OCI-LY7 (cell line): Measurements from ENCODE around the gene IL21R.

Experiments used
- CTCF ChIP-seq: fragments of 200-600 bp; sonication (generic); conservative IDR thresholded peaks from 2 replicates; pipeline ENCODE4 v1.5.1; 2014; ENCODE audit warnings: mild to moderate bottlenecking, antibody characterized with exemption, low read length, moderate library complexity, mixed read lengths
- EZH2phosphoT487 ChIP-seq: fragments of 200-600 bp; sonication (generic); IDR thresholded peaks from 2 replicates; pipeline ENCODE4 v1.6.1; 2018; ENCODE audit warnings: low read depth, borderline replicate concordance, mild to moderate bottlenecking, mixed run types, antibody characterized with exemption, low read length, moderate library complexity, mixed read lengths

- no peak for TF ChIP-seq CTCF
- no peak for TF ChIP-seq EZH2phosphoT487
Measured at GRCh38 chr16:27452569-27453493, 50.9 kb downstream of the IL21R start.
